GM12873 (cell line): ENCODE measurements around the gene PCDHGA10.

Experiments used
- CTCF ChIP-seq: IDR thresholded peaks from 2 replicates; pipeline ENCODE4 v1.5.1; 2012; ENCODE audit warnings: low read depth, mild to moderate bottlenecking, moderate library complexity, low read length, control low read depth; ENCODE audit not compliant: insufficient read depth; ENCODE audit errors: missing control alignments

The PCDHGA10 gene

GRCh38 chr5:141398608-141399007 lies 14.2 kb upstream of the PCDHGA10 start:
- no peak for TF ChIP-seq CTCF

GRCh38 chr5:141399555-141400258 lies 13.1 kb upstream of the PCDHGA10 start:
- no peak for TF ChIP-seq CTCF

- peak; percentile 63 for TF ChIP-seq CTCF
These were observed 10.1 kb upstream of the PCDHGA10 start, which contains the start of gene PCDHGA9 for GRCh38 chr5:141402553-141403243. Gene PCDHGA9 (plus strand): TSS chr5:141402778. CDS start chr5:141402953, 175 bp downstream.

- no peak for TF ChIP-seq CTCF
These were observed 9.4 kb upstream of the PCDHGA10 start for GRCh38 chr5:141403387-141403786.

- TF ChIP-seq CTCF: peak; percentile 73
These were observed 4.8 kb upstream of the PCDHGA10 start, which contains the start of gene PCDHGB6 for GRCh38 chr5:141407790-141408505. Gene PCDHGB6 (plus strand): TSS chr5:141408021. CDS start chr5:141408203, 182 bp downstream.

- TF ChIP-seq CTCF: no peak
These were observed 3.0 kb upstream of the PCDHGA10 start for GRCh38 chr5:141409598-141410306.
